MM.1S (cell line): Measurements from ENCODE around the gene RSPO3.

ENCODE experiments used
- DNase-seq: peaks from one replicate; pipeline ENCODE4 v3.0.0-alpha.2; 2015
- H2AFZ ChIP-seq: fragments of 300-600 bp; sonication (generic); 2 replicates; pipeline ENCODE4 v1.6.0; 2016; ENCODE audit warnings: antibody characterized with exemption, low read length
- H3F3A ChIP-seq: fragments of 300-600 bp; sonication (generic); 2 replicates; pipeline ENCODE4 v1.6.1; 2016; ENCODE audit warnings: mild to moderate bottlenecking, antibody characterized with exemption, low read length, moderate library complexity, mixed read lengths; ENCODE audit not compliant: insufficient read depth
- H3K27ac ChIP-seq: fragments of 300-600 bp; sonication (generic); 2 replicates; pipeline ENCODE4 v1.5.1; 2016; ENCODE audit warnings: mild to moderate bottlenecking, low read length
- H3K27me3 ChIP-seq: fragments of 300-600 bp; sonication (generic); replicated peaks from 2 replicates; pipeline ENCODE4 v1.6.0; 2016; ENCODE audit warnings: low read length; ENCODE audit not compliant: insufficient read depth
- H3K36me3 ChIP-seq: fragments of 300-600 bp; sonication (generic); replicated peaks from 2 replicates; pipeline ENCODE4 v1.6.1; 2016; ENCODE audit warnings: mild to moderate bottlenecking, low read length, mixed read lengths; ENCODE audit not compliant: insufficient read depth
- H3K4me1 ChIP-seq: fragments of 300-600 bp; sonication (generic); 2 replicates; pipeline ENCODE4 v1.6.1; 2016; ENCODE audit warnings: low read length, mixed read lengths
- H3K4me2 ChIP-seq: fragments of 300-600 bp; sonication (generic); 2 replicates; pipeline ENCODE4 v1.6.0; 2016; ENCODE audit warnings: low read depth, low read length
- H3K4me3 ChIP-seq: fragments of 300-600 bp; sonication (generic); 2 replicates; pipeline ENCODE4 v1.5.1; 2016; ENCODE audit warnings: low read length, mixed read lengths
- H3K79me2 ChIP-seq: fragments of 300-600 bp; sonication (generic); 2 replicates; pipeline ENCODE4 v1.6.1; 2016; ENCODE audit warnings: mixed run types, low read length, mixed read lengths
- H3K9ac ChIP-seq: fragments of 300-600 bp; sonication (generic); 2 replicates; pipeline ENCODE4 v1.6.1; 2016; ENCODE audit warnings: low read length, mixed read lengths
- H3K9me2 ChIP-seq: fragments of 300-600 bp; sonication (generic); replicated peaks from 2 replicates; pipeline ENCODE4 v1.6.1; 2016; ENCODE audit warnings: mild to moderate bottlenecking, low read length, mixed read lengths; ENCODE audit not compliant: insufficient read depth
- H3K9me3 ChIP-seq: fragments of 300-600 bp; sonication (generic); replicated peaks from 2 replicates; pipeline ENCODE4 v1.6.1; 2016; ENCODE audit warnings: mild to moderate bottlenecking, low read length, mixed read lengths; ENCODE audit not compliant: insufficient read depth
- H4K20me1 ChIP-seq: fragments of 300-600 bp; sonication (generic); 2 replicates; pipeline ENCODE4 v1.6.1; 2016; ENCODE audit warnings: mild to moderate bottlenecking, low read length, moderate library complexity, mixed read lengths; ENCODE audit not compliant: insufficient read depth
- CTCF ChIP-seq: fragments of 300-600 bp; sonication (generic); IDR thresholded peaks from 2 replicates; pipeline ENCODE4 v1.5.1; 2016; ENCODE audit warnings: antibody characterized with exemption, low read length, mixed read lengths
- EZH2 ChIP-seq: fragments of 300-600 bp; sonication (generic); optimal IDR thresholded peaks from 2 replicates; pipeline ENCODE3; 2017; ENCODE audit warnings: low read depth, mild to moderate bottlenecking, antibody characterized with exemption, low read length, mixed read lengths
- EZH2phosphoT487 ChIP-seq: fragments of 300-600 bp; sonication (generic); IDR thresholded peaks from 2 replicates; pipeline ENCODE4 v1.6.1; 2018; ENCODE audit warnings: antibody characterized with exemption, low read length

Gene RSPO3

GRCh38 chr6:127164036-127164435 is 45.6 kb downstream of the RSPO3 start:
- H3K9ac ChIP-seq = no peak overlapping the region
- no peak for DNase-seq
- no peaks in the 10 kb centered on the region for H4K20me1 ChIP-seq
- H3K4me3 ChIP-seq = no peak overlapping the region
- H3K79me2 ChIP-seq = no peaks in the 10 kb centered on the region
- no peaks in the 10 kb centered on the region for H3K4me1 ChIP-seq
- no peaks in the 10 kb centered on the region for H3F3A ChIP-seq
- H3K27ac ChIP-seq = no peak overlapping the region
- no peak for TF ChIP-seq CTCF
- no peak for TF ChIP-seq EZH2
- TF ChIP-seq EZH2phosphoT487 = no peak
- H2AFZ ChIP-seq = no peak overlapping the region
- no peaks in the 10 kb centered on the region for H3K9me3 ChIP-seq
- no peak overlapping the region for H3K4me2 ChIP-seq
- H3K27me3 ChIP-seq = no peaks in the 10 kb centered on the region
- no peaks in the 10 kb centered on the region for H3K9me2 ChIP-seq
- H3K36me3 ChIP-seq = no peaks in the 10 kb centered on the region

GRCh38 chr6:127164565-127164964 is 46.1 kb downstream of the RSPO3 start:
- no peaks in the 10 kb centered on the region for H3K4me1 ChIP-seq
- no peak overlapping the region for H3K4me2 ChIP-seq
- H3K4me3 ChIP-seq = no peak overlapping the region
- H3K79me2 ChIP-seq = no peaks in the 10 kb centered on the region
- no peak overlapping the region for H2AFZ ChIP-seq
- no peaks in the 10 kb centered on the region for H3F3A ChIP-seq
- TF ChIP-seq EZH2phosphoT487 (no peak), EZH2 (no peak), CTCF (no peak)
- no peak overlapping the region for H3K9ac ChIP-seq
- H3K27ac ChIP-seq = no peak overlapping the region
- H3K36me3 ChIP-seq = no peaks in the 10 kb centered on the region
- no peaks in the 10 kb centered on the region for H4K20me1 ChIP-seq
- H3K9me3 ChIP-seq = no peaks in the 10 kb centered on the region
- H3K27me3 ChIP-seq = no peaks in the 10 kb centered on the region
- H3K9me2 ChIP-seq = no peaks in the 10 kb centered on the region
- no peak for DNase-seq

- no peaks in the 10 kb centered on the region for H3K9me3 ChIP-seq
- no peak overlapping the region for H3K4me3 ChIP-seq
- no peaks in the 10 kb centered on the region for H3K4me1 ChIP-seq
- no peaks in the 10 kb centered on the region for H4K20me1 ChIP-seq
- H3K27ac ChIP-seq = no peak overlapping the region
- H3K36me3 ChIP-seq = no peaks in the 10 kb centered on the region
- H3K27me3 ChIP-seq = no peaks in the 10 kb centered on the region
- H3K9me2 ChIP-seq = no peaks in the 10 kb centered on the region
- H3K9ac ChIP-seq = no peak overlapping the region
- no peak for TF ChIP-seq EZH2
- TF ChIP-seq EZH2phosphoT487 = no peak
- TF ChIP-seq CTCF = no peak
- H2AFZ ChIP-seq = no peak overlapping the region
- no peaks in the 10 kb centered on the region for H3K79me2 ChIP-seq
- H3F3A ChIP-seq = no peaks in the 10 kb centered on the region
- H3K4me2 ChIP-seq = no peak overlapping the region
- no peak for DNase-seq
Observed at GRCh38 chr6:127173156-127173940, 54.9 kb downstream of the RSPO3 start.
